DMS53 treated with DMSO at 0.1 percent for 48 hours (cell line): ENCODE data around the gene RIMS4.
A peak's percentile ranks its signal among the peaks of the same experiment; 100 is the strongest.

Experiments
- DNase-seq: peaks from one replicate; lab custom pipeline; 2025; ENCODE audit not compliant: unreplicated experiment; lab: John Stamatoyannopoulos, UW

The RIMS4 gene

GRCh38 chr20:44743916-44744655 is 66.3 kb downstream of the RIMS4 start:
- DNase-seq = no peak

- DNase-seq = no peak
Measured at GRCh38 chr20:44743080-44743701, 67.2 kb downstream of the RIMS4 start.

- DNase-seq = no peak
Measured at GRCh38 chr20:44742304-44743079, 67.9 kb downstream of the RIMS4 start.

- DNase-seq = no peak
Measured at GRCh38 chr20:44739942-44740341, 70.4 kb downstream of the RIMS4 start.

GRCh38 chr20:44738813-44739477 is 71.4 kb downstream of the RIMS4 start:
- DNase-seq = peak; percentile 82

GRCh38 chr20:44737116-44737515 is 73.2 kb downstream of the RIMS4 start:
- DNase-seq = no peak

GRCh38 chr20:44736170-44737021 is 74.0 kb downstream of the RIMS4 start:
- peak; percentile 15 for DNase-seq

GRCh38 chr20:44735816-44736169 is 74.6 kb downstream of the RIMS4 start:
- DNase-seq = no peak

GRCh38 chr20:44734938-44735337 is 75.4 kb downstream of the RIMS4 start:
- DNase-seq = no peak

- peak; percentile 21 for DNase-seq
Measured at GRCh38 chr20:44733341-44734069, 76.8 kb downstream of the RIMS4 start.

GRCh38 chr20:44732327-44732726 is 78.0 kb downstream of the RIMS4 start:
- DNase-seq = no peak

GRCh38 chr20:44731657-44732056 is 78.7 kb downstream of the RIMS4 start:
- no peak for DNase-seq

GRCh38 chr20:44730441-44730840 is 79.9 kb downstream of the RIMS4 start:
- no peak for DNase-seq

GRCh38 chr20:44728801-44729443 is 81.4 kb downstream of the RIMS4 start:
- peak; percentile 58 for DNase-seq

- DNase-seq = no peak
Measured at GRCh38 chr20:44727651-44728050, 82.7 kb downstream of the RIMS4 start.

GRCh38 chr20:44727039-44727438 is 83.3 kb downstream of the RIMS4 start:
- DNase-seq = no peak

- DNase-seq = no peak
Measured at GRCh38 chr20:44725837-44726236, 84.5 kb downstream of the RIMS4 start.

GRCh38 chr20:44724423-44725091 is 85.8 kb downstream of the RIMS4 start:
- no peak for DNase-seq

GRCh38 chr20:44723798-44724362 is 86.5 kb downstream of the RIMS4 start:
- no peak for DNase-seq
